HEK293T (cell line): ENCODE measurements around the gene RHEB.

Source experiments
- CTCF ChIA-PET: fragments of 350-600 bp; formaldehyde crosslinking; extraction: SDS; loops from one replicate; lab custom pipeline; 2021; ENCODE audit warnings: antibody characterized with exemption, inconsistent platforms; lab: Yijun Ruan, JAX
- POLR2A ChIA-PET: fragments of 350-600 bp; formaldehyde crosslinking; extraction: SDS; loops from one replicate; lab custom pipeline; 2020; ENCODE audit warnings: antibody characterized with exemption, inconsistent platforms; lab: Yijun Ruan, JAX
- DNase-seq: peaks from one replicate; pipeline ENCODE4 v3.0.0; 2012; ENCODE audit warnings: mixed read lengths; ENCODE audit errors: extremely low spot score
- ARNT ChIP-seq: fragments of 450-650 bp; IDR thresholded peaks from 2 replicates; pipeline ENCODE4 v1.6.1; 2017; ENCODE audit warnings: mild to moderate bottlenecking
- BHLHE40 ChIP-seq: fragments of 450-650 bp; IDR thresholded peaks from 2 replicates; pipeline ENCODE4 v1.6.1; 2016; ENCODE audit warnings: mild to moderate bottlenecking, moderate library complexity, borderline replicate concordance
- CTBP1 ChIP-seq: fragments of 450-650 bp; IDR thresholded peaks from 2 replicates; pipeline ENCODE4 v1.6.1; 2016; ENCODE audit warnings: borderline replicate concordance
- ELF4 ChIP-seq: fragments of 450-650 bp; IDR thresholded peaks from 2 replicates; pipeline ENCODE4 v1.6.1; 2017; ENCODE audit warnings: antibody characterized with exemption
- FOXA1 ChIP-seq: fragments of 450-650 bp; IDR thresholded peaks from 2 replicates; pipeline ENCODE4 v1.6.1; 2016; ENCODE audit warnings: mild to moderate bottlenecking
- FOXK2 ChIP-seq: fragments of 450-650 bp; IDR thresholded peaks from 2 replicates; pipeline ENCODE4 v1.6.1; 2016; ENCODE audit warnings: mild to moderate bottlenecking
- FOXM1 ChIP-seq: fragments of 450-650 bp; IDR thresholded peaks from 2 replicates; pipeline ENCODE4 v1.6.1; 2017; ENCODE audit warnings: mild to moderate bottlenecking, borderline replicate concordance
- HDGF ChIP-seq: fragments of 450-650 bp; IDR thresholded peaks from 2 replicates; pipeline ENCODE4 v1.6.1; 2017; ENCODE audit warnings: antibody characterized with exemption, borderline replicate concordance
- L3MBTL2 ChIP-seq: fragments of 450-650 bp; conservative IDR thresholded peaks from 2 replicates; pipeline ENCODE4 v1.6.1; 2016; ENCODE audit warnings: mild to moderate bottlenecking
- LEF1 ChIP-seq: fragments of 450-650 bp; IDR thresholded peaks from 2 replicates; pipeline ENCODE4 v1.6.1; 2017; ENCODE audit warnings: mild to moderate bottlenecking, borderline replicate concordance
- NFRKB ChIP-seq: fragments of 450-650 bp; IDR thresholded peaks from 2 replicates; pipeline ENCODE4 v1.6.1; 2016; ENCODE audit warnings: mild to moderate bottlenecking, moderate library complexity
- PKNOX1 ChIP-seq: fragments of 450-650 bp; IDR thresholded peaks from 2 replicates; pipeline ENCODE4 v1.6.1; 2016
- SP1 ChIP-seq: fragments of 450-650 bp; IDR thresholded peaks from 2 replicates; pipeline ENCODE4 v1.6.1; 2017
- SUZ12 ChIP-seq: fragments of 450-650 bp; IDR thresholded peaks from 2 replicates; pipeline ENCODE4 v1.6.1; 2016; ENCODE audit warnings: mild to moderate bottlenecking
- TARDBP ChIP-seq: fragments of 450-650 bp; IDR thresholded peaks from 2 replicates; pipeline ENCODE4 v1.6.1; 2016
- ZNF384 ChIP-seq: fragments of 450-650 bp; IDR thresholded peaks from 2 replicates; pipeline ENCODE4 v1.6.1; 2016

The RHEB gene

GRCh38 chr7:151472644-151473380 lies 46.9 kb downstream of the RHEB start:
- no peak for DNase-seq
- TF ChIP-seq LEF1 (no peak), PKNOX1 (no peak), FOXA1 (no peak), ARNT (no peak), FOXM1 (no peak)
- ChIA-PET POLR2A (no interaction called here), CTCF (interaction anchor here (0.6 kb wide), 1 partner anchor 27 kb away, joined by 3 read pairs; no protein-coding TSS in a partner anchor)

- ChIA-PET POLR2A (no interaction called here), CTCF (no interaction called here)
- TF ChIP-seq NFRKB = no peak
- no peak for TF ChIP-seq ZNF384
- no peak for TF ChIP-seq HDGF
- DNase-seq = no peak
Measured at GRCh38 chr7:151470711-151471110, 49.0 kb downstream of the RHEB start.

- no peak for DNase-seq
- CTCF ChIA-PET = no interaction called here
- TF ChIP-seq SUZ12 (no peak), TARDBP (no peak), NFRKB (no peak), FOXK2 (no peak), ARNT (no peak), FOXM1 (no peak), SP1 (no peak), ELF4 (no peak), ZNF384 (no peak), LEF1 (no peak), L3MBTL2 (no peak), PKNOX1 (no peak)
- POLR2A ChIA-PET = no interaction called here
Measured at GRCh38 chr7:151469281-151469680, 50.4 kb downstream of the RHEB start.

DNA sequence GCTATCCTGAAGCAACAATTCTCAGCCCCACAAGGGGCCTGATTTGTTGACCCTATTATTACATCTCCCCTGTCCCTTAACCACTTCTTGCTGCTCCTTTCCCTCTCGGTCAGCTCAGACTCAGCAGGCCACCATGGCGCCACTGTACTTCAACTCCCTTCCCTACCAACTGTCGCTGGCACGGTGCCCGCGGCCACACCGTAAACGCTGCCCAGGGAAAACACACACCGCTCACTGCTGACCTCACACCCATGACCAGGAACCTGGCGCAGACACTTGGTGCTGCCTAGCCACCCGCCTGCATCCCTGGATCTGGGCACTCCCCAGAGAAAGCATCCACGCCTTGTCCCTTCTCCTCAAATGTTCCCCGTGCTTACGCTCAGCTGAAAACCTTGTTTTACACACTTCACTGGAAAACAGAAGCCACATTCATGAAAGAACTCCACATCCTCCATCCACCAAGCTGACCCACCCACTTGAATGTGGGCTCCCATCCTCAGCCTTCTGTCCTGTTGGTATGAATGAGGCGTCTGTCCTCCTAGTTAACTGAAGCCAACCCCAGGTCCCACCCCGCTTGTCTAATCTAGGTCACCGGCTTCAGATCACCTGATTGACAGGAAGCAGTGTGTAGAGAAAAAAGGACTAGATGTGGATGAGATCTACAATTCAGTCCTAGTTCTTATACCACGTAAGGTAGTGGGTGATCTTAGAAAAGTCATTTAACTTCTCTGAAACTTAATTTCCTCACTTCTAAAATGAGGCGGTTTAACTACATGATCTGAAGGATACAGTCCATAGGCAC lies 51.3 kb downstream of the RHEB start:
- no peak for DNase-seq
- POLR2A ChIA-PET = no interaction called here
- TF ChIP-seq ARNT = no peak
- TF ChIP-seq ZNF384 = no peak
- TF ChIP-seq LEF1 = no peak
- no peak for TF ChIP-seq ELF4
- TF ChIP-seq FOXA1 = no peak
- TF ChIP-seq BHLHE40 = no peak
- TF ChIP-seq L3MBTL2 = no peak
- CTCF ChIA-PET = no interaction called here

GRCh38 chr7:151465169-151465568 lies 54.5 kb downstream of the RHEB start:
- ChIA-PET POLR2A (no interaction called here), CTCF (no interaction called here)
- no peak for DNase-seq
- TF ChIP-seq SP1 (no peak), LEF1 (no peak), ELF4 (no peak), FOXM1 (no peak), NFRKB (no peak), BHLHE40 (no peak), HDGF (no peak), ZNF384 (no peak), ARNT (no peak), TARDBP (no peak), FOXA1 (no peak), PKNOX1 (no peak), CTBP1 (no peak), L3MBTL2 (no peak), FOXK2 (no peak), SUZ12 (no peak)

- ChIA-PET CTCF (no interaction called here), POLR2A (no interaction called here)
- TF ChIP-seq ZNF384 (no peak), FOXK2 (no peak), NFRKB (no peak), FOXM1 (no peak), FOXA1 (no peak), ARNT (no peak)
- DNase-seq = no peak
Measured at GRCh38 chr7:151462306-151462779, 57.4 kb downstream of the RHEB start.
